ENCODE results near the gene IAH1.

- TF ChIP-seq CTCF (IDR thresholded peaks at IDR 0.05) (no peak), EZH2phosphoT487 (IDR thresholded peaks at IDR 0.05) (no peak), EZH2 (IDR thresholded peaks at IDR 0.05) (no peak)
Observed at GRCh38 chr2:9473985-9474360, 378 bp upstream of the IAH1 start.

Measured in neural progenitor cell (in vitro differentiated cells).